K562 (cell line): ENCODE data around the gene RFX7.

Experiments
- ARID1B ChIP-seq: fragments of 450-650 bp; IDR thresholded peaks from 2 replicates; pipeline ENCODE4 v1.6.1; 2016; ENCODE audit warnings: antibody characterized with exemption, mild to moderate bottlenecking, inconsistent platforms
- CHCHD3 ChIP-seq: fragments of 250-450 bp; sonication (Bioruptor Pico); IDR thresholded peaks from 2 replicates; pipeline ENCODE4 v2.1.2; 2022; ENCODE audit warnings: mild to moderate bottlenecking
- CTCF ChIP-seq, 3 experiments: IDR thresholded peaks in 2 of 3; conservative IDR thresholded peaks in 1 of 3; 2 replicates each; pipeline ENCODE4 v1.5.1; 2011 to 2012; ENCODE audit warnings: low read length in 3 of 3, mild to moderate bottlenecking in 3 of 3, control low read depth in 2 of 3, improper control_type of control experiment in 1 of 3, inconsistent platforms in 1 of 3, low read depth in 1 of 3, mixed read lengths in 1 of 3, moderate library complexity in 1 of 3; ENCODE audit not compliant: insufficient read depth in 2 of 3
- ERF ChIP-seq: fragments of 450-650 bp; formaldehyde crosslinking; IDR thresholded peaks from 2 replicates; pipeline ENCODE4 v1.4.0; 2020; ENCODE audit warnings: mild to moderate bottlenecking, mixed read lengths
- IRF2 ChIP-seq: sonication (generic); formaldehyde crosslinking; IDR thresholded peaks from 2 replicates; pipeline ENCODE4 v1.8.1; 2022; ENCODE audit warnings: mild to moderate bottlenecking, missing genetic modification reagents
- MAX ChIP-seq: sonication (generic); formaldehyde crosslinking; IDR thresholded peaks from 2 replicates; pipeline ENCODE4 v1.9.0; 2022; ENCODE audit warnings: mild to moderate bottlenecking, missing genetic modification reagents
- NR2C1 ChIP-seq, 2 experiments: fragments of 450-650 bp; IDR thresholded peaks; 2 replicates each; pipeline ENCODE4 v1.6.1; 2017; ENCODE audit warnings: mild to moderate bottlenecking in 2 of 2, antibody characterized with exemption in 1 of 2, inconsistent platforms in 1 of 2, missing compliant biosample characterization in 1 of 2, missing genetic modification characterization in 1 of 2
- POLR2A ChIP-seq: fragments of 450-650 bp; conservative IDR thresholded peaks from 2 replicates; pipeline ENCODE4 v1.6.1; 2016
- SOX6 ChIP-seq: fragments of 450-650 bp; IDR thresholded peaks from 2 replicates; pipeline ENCODE4 v1.6.1; 2014; ENCODE audit warnings: mild to moderate bottlenecking
- STAG1 ChIP-seq: sonication (generic); formaldehyde crosslinking; IDR thresholded peaks from 2 replicates; pipeline ENCODE4 v1.5.0; 2020; ENCODE audit warnings: missing genetic modification reagents, borderline replicate concordance
- TSHZ1 ChIP-seq: fragments of 250-450 bp; sonication (Bioruptor Pico); IDR thresholded peaks from 2 replicates; pipeline ENCODE4 v1.4.0; 2020; ENCODE audit warnings: mild to moderate bottlenecking, moderate library complexity
- USF1 ChIP-seq: sonication (generic); formaldehyde crosslinking; IDR thresholded peaks from 2 replicates; pipeline ENCODE4 v1.9.0; 2022; ENCODE audit warnings: mild to moderate bottlenecking, missing genetic modification reagents
- ZC3H4 ChIP-seq: sonication (generic); formaldehyde crosslinking; IDR thresholded peaks from 2 replicates; pipeline ENCODE4 v1.9.0; 2021; ENCODE audit warnings: missing genetic modification reagents, borderline replicate concordance
- ZFP30 ChIP-seq: fragments of 250-450 bp; sonication (Bioruptor Pico); IDR thresholded peaks from 2 replicates; pipeline ENCODE4 v1.8.0; 2022; ENCODE audit warnings: moderate library complexity, mild to moderate bottlenecking, inconsistent platforms, borderline replicate concordance

- TF ChIP-seq CHCHD3 (CRISPR knock-in tag) (no peak), CTCF (IDR thresholded peaks at IDR 0.05 in 2 of 3, conservative IDR thresholded peaks at IDR 0.05 in 1 of 3; ENCODE audit: insufficient read depth in 2 of 3, low read depth in 1 of 3, low read length in 3 of 3) (no peak), SOX6 (no peak), ZFP30 (CRISPR knock-in tag) (no peak), IRF2 (CRISPR knock-in tag) (no peak), STAG1 (CRISPR knock-in tag) (no peak), ERF (CRISPR knock-in tag) (no peak), USF1 (CRISPR knock-in tag) (no peak), POLR2A (no peak), NR2C1 (IDR thresholded peaks at IDR 0.05) (no peak), NR2C1 (tag; IDR thresholded peaks at IDR 0.05) (no peak), ZC3H4 (CRISPR knock-in tag) (no peak), TSHZ1 (no peak), ARID1B (no peak), MAX (no peak)
Measured at GRCh38 chr15:56064152-56064551, 179.5 kb downstream of the RFX7 start.
